Activated naive CD4-positive, alpha-beta T cell treated with anti-CD3 and anti-CD28 coated beads, Interleukin-2, amount 50 U/mL, for 24 hours (primary cell): ENCODE measurements around the gene ANKRD35.
"Not testable (repeated sequence)": the region's sequence is repeated elsewhere in the genome, so short reads cannot be mapped to it uniquely, and the experiment has no call there.

ENCODE experiments used
- H3K27ac Mint-ChIP-seq: one replicate; pipeline ENCODE4 v1.8.0; 2021; ENCODE audit warnings: mild to moderate bottlenecking, mixed read lengths
- H3K27me3 Mint-ChIP-seq: one replicate; pipeline ENCODE4 v1.8.0; 2021; ENCODE audit warnings: mixed read lengths
- H3K36me3 Mint-ChIP-seq: one replicate; pipeline ENCODE4 v1.8.0; 2021; ENCODE audit warnings: mixed read lengths
- H3K4me1 Mint-ChIP-seq: one replicate; pipeline ENCODE4 v1.8.0; 2021; ENCODE audit warnings: mixed read lengths
- H3K4me3 Mint-ChIP-seq: one replicate; pipeline ENCODE4 v1.8.0; 2021; ENCODE audit warnings: mild to moderate bottlenecking, mixed read lengths
- H3K9me3 Mint-ChIP-seq: one replicate; pipeline ENCODE4 v1.8.0; 2021; ENCODE audit warnings: mixed read lengths

ANKRD35 gene

DNA sequence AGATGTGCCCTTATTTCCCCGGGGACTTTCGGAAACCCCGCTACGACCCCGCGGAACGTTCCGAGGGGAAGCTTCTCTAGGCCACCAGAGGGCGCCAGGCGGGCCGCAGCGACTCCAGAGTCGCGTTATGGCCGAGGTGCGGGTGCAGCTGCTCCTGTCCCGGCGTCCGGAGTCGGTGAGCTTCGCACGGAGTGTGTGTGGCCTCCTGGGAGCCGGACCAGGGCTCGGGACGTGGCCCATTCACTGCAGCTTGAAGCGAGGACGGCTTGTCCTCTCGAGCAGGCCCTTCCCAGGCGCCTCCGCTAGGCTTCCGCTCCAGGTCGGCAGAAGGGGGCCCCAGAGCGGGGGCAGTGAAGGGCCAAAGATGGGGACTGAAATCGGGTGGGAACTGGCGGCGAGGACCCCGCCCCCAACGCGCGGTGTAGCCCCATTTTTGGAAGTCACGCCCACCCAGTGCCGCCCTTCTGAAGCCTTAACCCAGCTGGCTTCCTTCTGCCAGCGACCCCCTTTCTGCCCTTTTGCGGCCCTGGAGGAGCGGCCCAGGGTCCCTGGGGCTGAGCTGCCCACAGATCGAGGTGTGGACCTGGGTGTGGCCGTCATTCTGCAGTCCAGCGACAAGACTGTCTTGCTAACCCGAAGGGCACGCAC lies 40.0 kb downstream of the ANKRD35 start, which contains the start of gene NUDT17:
Gene NUDT17, plus strand, starts transcription at position 117 of the 648 bp plus-strand sequence. Its CDS starts 11 bp downstream, at position 128.
- no peak within 1 kb of the TSS for H3K4me3 Mint-ChIP-seq

DNA sequence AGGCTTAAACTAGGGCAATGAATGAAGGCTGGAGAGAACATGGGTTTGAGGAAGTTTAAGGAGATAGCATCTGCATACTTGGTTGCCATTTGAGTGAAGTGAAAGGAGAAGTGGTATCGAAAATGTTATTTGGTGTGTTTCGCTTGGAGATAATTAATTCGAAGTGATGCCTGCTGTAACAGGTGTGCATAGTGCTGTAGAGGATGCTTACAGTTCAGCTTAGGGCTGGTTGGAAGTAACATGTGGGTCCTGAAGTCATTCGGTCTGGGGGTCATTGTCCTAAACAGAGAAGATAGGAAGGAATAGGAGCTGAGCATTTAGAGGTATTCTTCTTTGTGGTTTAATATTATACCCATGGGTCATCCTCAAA lies 40.5 kb downstream of the ANKRD35 start:
- Mint-ChIP-seq H3K27me3 (no peaks in the 10 kb centered on the region), H3K4me1 (peaks cover 13% of the 10 kb centered on the region), H3K9me3 (no peaks in the 10 kb centered on the region), H3K27ac (no peak overlapping the region), H3K36me3 (peaks cover 3% of the 10 kb centered on the region), H3K4me3 (no peak overlapping the region)

More for the DNA sequence above, 40.0 kb downstream of the ANKRD35 start, which contains the start of gene NUDT17:
- Mint-ChIP-seq H3K27ac (peak within 1 kb of the TSS; percentile 65), H3K4me1 (peaks cover 18% of the 10 kb centered on the region), H3K27me3 (no peaks in the 10 kb centered on the region), H3K9me3 (no peaks in the 10 kb centered on the region), H3K36me3 (peaks cover 3% of the 10 kb centered on the region)

- H3K4me3 Mint-ChIP-seq, result no peak overlapping the region
- H3K4me1 Mint-ChIP-seq, result peaks cover 6% of the 10 kb centered on the region
- H3K9me3 Mint-ChIP-seq, result no peaks in the 10 kb centered on the region
- H3K36me3 Mint-ChIP-seq, result peaks cover 5% of the 10 kb centered on the region
- no peaks in the 10 kb centered on the region for H3K27me3 Mint-ChIP-seq
- no peak overlapping the region for H3K27ac Mint-ChIP-seq
Observed at GRCh38 chr1:145843031-145843430, 42.6 kb downstream of the ANKRD35 start.

DNA sequence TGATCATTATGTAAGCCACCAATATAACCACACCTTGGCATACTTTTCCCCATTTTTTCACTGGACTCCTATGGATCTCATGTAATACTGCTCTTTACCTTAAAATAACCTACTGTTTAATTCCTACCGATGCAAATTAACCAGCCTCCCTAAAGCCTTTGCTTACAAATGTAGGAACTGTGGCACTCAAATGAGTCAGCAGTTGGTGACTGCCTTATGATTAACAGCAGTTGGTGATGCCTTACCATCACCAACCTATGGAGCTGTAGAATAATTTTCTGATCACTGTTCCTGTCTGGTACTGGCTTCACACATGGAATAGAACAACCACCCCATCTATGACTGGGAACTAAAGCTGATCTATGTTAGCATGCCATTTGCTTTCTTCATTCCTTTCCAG lies 48.0 kb downstream of the ANKRD35 start:
- Mint-ChIP-seq H3K27me3 (no peaks in the 10 kb centered on the region), H3K4me1 (no peaks in the 10 kb centered on the region), H3K9me3 (no peaks in the 10 kb centered on the region), H3K36me3 (peaks cover 7% of the 10 kb centered on the region), H3K27ac (no peak overlapping the region), H3K4me3 (no peak overlapping the region)

DNA sequence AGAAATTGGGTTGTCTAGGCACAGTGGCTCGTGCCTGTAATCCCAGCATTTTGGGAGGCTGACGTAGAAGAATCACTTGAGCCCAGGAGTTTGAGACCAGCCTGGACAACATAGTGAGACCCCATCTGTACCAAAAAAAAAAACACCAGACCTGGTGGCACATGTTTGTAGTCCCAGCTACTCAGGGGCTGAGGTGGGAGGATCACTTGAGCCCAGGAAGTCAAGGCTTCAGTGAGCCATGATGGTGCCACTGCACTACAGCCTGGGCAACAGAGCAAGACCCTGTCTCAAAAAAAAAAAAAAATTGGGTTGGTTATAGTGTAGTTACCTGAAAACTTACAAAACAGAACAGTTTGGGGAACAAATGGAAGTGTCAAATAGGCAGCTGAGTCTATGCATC lies 54.9 kb downstream of the ANKRD35 start:
- H3K27ac Mint-ChIP-seq, H3K9me3 Mint-ChIP-seq, H3K27me3 Mint-ChIP-seq, H3K4me3 Mint-ChIP-seq: not testable (repeated sequence)
- Mint-ChIP-seq H3K36me3 (peaks cover 34% of the 10 kb centered on the region), H3K4me1 (peaks cover 38% of the 10 kb centered on the region)

DNA sequence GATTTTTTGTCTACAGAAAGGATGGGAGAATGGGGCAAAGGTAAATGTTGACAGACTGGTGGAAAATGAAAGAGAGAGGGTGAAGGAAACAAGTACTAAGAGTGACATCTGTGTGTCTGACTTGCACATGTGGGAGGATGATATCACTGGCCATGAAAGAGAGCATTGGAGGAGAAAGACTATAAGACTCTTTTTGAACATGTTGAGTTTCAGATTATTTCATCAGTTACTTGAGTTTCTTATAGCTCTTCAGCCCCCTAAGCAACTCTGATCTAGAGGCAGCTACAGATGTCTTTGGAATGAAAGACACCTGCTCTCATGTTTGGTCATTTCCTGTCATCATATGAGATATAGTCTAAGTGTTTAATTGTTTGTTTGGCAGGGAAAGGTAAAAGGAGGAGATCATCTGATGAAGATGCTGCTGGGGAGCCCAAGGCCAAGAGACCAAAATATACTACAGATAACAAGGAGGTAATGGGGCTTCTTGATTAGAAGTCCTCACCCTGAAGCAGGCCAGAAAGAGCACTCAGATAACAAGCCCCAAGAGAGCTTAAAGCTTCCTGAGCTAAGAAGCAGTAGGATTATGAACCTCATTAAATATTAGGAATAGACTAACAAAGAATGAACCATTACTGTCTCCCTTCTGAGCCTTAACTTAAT lies 57.2 kb downstream of the ANKRD35 start:
- H3K27me3 Mint-ChIP-seq, result no peaks in the 10 kb centered on the region
- peak overlapping the region; percentile 75 for H3K4me3 Mint-ChIP-seq
- H3K36me3 Mint-ChIP-seq, result peaks cover 35% of the 10 kb centered on the region
- H3K9me3 Mint-ChIP-seq, result no peaks in the 10 kb centered on the region
- H3K4me1 Mint-ChIP-seq, result peaks cover 46% of the 10 kb centered on the region
- H3K27ac Mint-ChIP-seq, result peak overlapping the region; percentile 97

GRCh38 chr1:145827966-145828365 lies 57.7 kb downstream of the ANKRD35 start:
- H3K9me3 Mint-ChIP-seq, result no peaks in the 10 kb centered on the region
- peaks cover 46% of the 10 kb centered on the region for H3K4me1 Mint-ChIP-seq
- H3K27ac Mint-ChIP-seq, result peak overlapping the region; percentile 97
- peak overlapping the region; percentile 75 for H3K4me3 Mint-ChIP-seq
- H3K36me3 Mint-ChIP-seq, result peaks cover 35% of the 10 kb centered on the region
- no peaks in the 10 kb centered on the region for H3K27me3 Mint-ChIP-seq

GRCh38 chr1:145826030-145826429 lies 59.6 kb downstream of the ANKRD35 start:
- Mint-ChIP-seq H3K36me3 (peaks cover 30% of the 10 kb centered on the region), H3K4me1 (peaks cover 51% of the 10 kb centered on the region), H3K27ac (peak overlapping the region; percentile 90)

DNA sequence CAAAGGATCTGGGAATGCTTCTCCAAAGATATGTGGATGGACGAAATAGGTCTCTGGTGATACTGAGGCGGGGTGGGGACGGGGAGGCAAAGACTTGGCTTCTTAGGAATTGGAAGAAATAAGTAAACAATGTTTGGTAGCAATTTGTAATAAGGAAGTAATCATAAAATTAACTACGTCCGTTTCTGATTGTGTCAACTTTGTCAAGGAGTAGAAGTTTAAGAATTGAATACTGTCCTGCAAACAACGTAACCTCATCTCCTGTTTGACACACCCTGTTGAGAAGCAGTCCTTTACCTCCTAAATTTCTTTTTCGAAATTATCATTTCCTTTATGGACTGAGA lies 61.2 kb downstream of the ANKRD35 start:
- peaks cover 25% of the 10 kb centered on the region for H3K36me3 Mint-ChIP-seq
- H3K4me3 Mint-ChIP-seq, result peak overlapping the region; percentile 98
- H3K27me3 Mint-ChIP-seq, result no peaks in the 10 kb centered on the region
- H3K4me1 Mint-ChIP-seq, result peaks cover 44% of the 10 kb centered on the region
- peak overlapping the region; percentile 98 for H3K27ac Mint-ChIP-seq
- no peaks in the 10 kb centered on the region for H3K9me3 Mint-ChIP-seq

More at GRCh38 chr1:145826030-145826429, 59.6 kb downstream of the ANKRD35 start:
- peak overlapping the region; percentile 98 for H3K4me3 Mint-ChIP-seq
- H3K9me3 Mint-ChIP-seq, result no peaks in the 10 kb centered on the region
- H3K27me3 Mint-ChIP-seq, result no peaks in the 10 kb centered on the region

- peak within 1 kb of the TSS; percentile 98 for H3K27ac Mint-ChIP-seq
- H3K4me1 Mint-ChIP-seq, result peaks cover 42% of the 10 kb centered on the region
- no peaks in the 10 kb centered on the region for H3K27me3 Mint-ChIP-seq
- H3K36me3 Mint-ChIP-seq, result peaks cover 20% of the 10 kb centered on the region
- H3K9me3 Mint-ChIP-seq, result no peaks in the 10 kb centered on the region
- peak within 1 kb of the TSS; percentile 98 for H3K4me3 Mint-ChIP-seq
Observed at GRCh38 chr1:145823565-145824498, 61.8 kb downstream of the ANKRD35 start, which contains the start of the genes POLR3C and RNF115. Gene POLR3C (plus strand): TSS chr1:145824200. CDS start chr1:145825777, 1,577 bp downstream. Gene RNF115 (minus strand): TSS chr1:145824095. CDS start chr1:145823873, 222 bp downstream.

DNA sequence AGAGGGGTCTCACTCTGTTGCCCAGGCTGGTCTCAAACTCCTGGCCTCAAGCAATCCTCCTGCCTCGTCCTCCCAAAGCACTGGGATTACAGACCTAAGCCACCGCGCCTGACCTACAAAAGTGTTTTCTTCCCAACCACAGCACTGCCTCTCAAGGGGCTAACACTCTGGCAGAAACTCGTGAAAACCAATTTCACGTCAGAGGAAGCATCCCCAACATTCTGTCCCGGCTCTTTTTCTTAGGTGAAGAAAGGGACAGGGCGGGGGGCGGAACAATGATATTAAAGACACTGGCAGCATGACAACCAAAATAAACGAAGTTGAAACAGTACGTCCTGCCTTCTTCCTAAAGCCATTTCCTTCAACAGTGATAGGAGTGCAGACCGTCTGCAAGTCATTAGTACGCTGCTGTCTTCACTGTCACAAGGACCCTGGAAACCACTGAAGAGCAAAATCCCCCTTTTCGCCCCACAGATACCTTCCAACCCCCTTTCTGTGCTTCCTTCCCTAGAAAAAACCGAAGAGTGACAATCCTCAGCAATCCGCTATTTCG lies 62.8 kb downstream of the ANKRD35 start:
- not testable (repeated sequence) for H3K9me3 Mint-ChIP-seq, H3K4me3 Mint-ChIP-seq, H3K27me3 Mint-ChIP-seq, H3K27ac Mint-ChIP-seq
- peaks cover 33% of the 10 kb centered on the region for H3K4me1 Mint-ChIP-seq
- peaks cover 12% of the 10 kb centered on the region for H3K36me3 Mint-ChIP-seq

DNA sequence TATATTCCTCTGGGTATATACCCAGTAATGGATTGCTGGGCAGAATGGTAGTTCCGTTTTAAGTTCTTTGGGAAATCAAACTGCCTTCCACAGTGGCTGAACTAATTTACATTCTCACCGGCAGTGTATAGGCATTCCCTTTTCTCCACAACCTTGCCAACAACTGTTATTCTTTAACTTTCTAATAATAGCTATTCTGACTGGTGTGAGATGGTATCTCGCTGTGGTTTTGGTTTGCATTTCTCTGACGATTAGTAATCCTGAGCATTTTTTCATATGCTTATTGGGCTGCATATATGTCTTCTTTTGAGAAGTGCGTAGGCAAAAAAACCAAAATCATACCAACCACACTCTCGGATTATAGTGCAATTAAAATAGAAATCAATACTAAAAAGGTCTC lies 67.6 kb downstream of the ANKRD35 start:
- H3K27ac Mint-ChIP-seq, H3K4me3 Mint-ChIP-seq, H3K4me1 Mint-ChIP-seq, H3K36me3 Mint-ChIP-seq, H3K9me3 Mint-ChIP-seq, H3K27me3 Mint-ChIP-seq: not testable (repeated sequence)
